NCI-H128 (cell line): ENCODE data around the gene LRTM2.

Experiments
- DNase-seq: peaks from one replicate; lab custom pipeline; 2025; ENCODE audit not compliant: unreplicated experiment; lab: John Stamatoyannopoulos, UW

Gene LRTM2

DNA sequence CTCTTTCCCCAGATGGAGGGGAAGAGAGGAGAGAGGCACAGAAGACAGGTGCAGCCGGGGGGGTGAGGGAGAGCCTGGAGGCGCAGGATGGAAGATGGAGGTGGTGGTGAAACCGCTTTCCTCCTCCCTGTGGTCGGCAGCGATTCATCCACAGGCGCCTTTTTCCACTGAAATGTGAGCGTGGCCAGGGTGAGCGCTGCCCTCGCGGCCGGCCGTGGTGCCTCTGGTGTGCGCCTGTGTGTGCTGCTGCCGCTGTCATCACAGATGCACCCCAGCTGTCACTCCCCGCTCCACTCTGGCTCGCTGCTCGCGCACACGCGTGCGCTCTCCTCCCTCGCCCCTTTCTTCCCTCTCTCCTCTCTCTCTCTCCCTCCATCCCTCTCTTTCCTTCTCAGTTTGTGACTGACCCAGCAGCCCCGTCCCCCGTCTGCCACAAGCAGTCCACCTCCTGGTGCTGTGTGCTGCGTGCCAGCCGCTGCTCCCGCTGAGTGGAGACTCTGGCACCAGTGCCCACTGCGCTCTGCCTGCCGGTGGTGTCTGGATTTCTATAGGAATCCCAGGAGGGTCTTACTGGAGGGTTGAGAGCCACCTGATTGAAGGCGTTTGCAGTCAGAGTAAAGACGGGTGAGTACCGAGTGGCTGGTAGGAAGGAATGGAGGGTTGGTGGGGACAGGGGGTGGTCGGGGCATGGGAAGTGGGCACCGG, at the start of gene LRTM2:
TSS of gene LRTM2 (plus strand) at position 375 of the 705 bp plus-strand sequence. CDS start 7,584 bp downstream, outside the sequence.
- no peak for DNase-seq

DNA sequence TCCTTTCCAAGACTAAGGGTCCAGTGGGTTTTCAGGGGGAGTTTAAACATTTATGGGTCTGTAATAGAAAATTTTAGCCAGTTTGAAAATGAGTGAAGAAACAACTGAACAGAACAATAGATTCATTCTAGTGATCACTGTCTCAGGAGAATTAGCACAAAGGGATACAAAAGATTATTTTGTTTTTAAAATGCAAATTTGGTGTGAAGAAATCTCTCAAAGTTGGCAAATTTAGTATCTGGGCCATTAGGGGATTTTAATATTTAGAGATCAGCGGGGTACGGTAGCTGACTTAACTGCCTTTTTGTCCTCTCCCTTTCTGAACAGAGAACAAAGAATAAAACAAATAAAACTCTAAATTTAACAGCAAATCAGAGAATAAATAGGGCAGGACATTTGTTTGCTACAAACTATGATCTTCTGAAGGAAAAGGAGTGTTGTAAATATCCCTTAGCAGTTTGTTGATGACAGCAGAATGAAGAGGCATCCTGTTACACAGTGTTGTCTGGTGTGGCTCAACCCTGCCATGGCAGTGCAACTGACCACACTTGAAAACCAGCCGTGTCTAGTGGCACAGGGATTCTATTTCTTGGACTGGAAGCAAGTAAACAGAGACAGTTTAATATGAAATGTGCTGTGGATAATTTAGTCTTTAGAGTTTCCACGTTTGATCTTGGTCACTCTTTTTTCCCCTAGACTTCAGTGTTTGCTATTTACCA, 46.3 kb upstream of the LRTM2 start:
- no peak for DNase-seq

DNA sequence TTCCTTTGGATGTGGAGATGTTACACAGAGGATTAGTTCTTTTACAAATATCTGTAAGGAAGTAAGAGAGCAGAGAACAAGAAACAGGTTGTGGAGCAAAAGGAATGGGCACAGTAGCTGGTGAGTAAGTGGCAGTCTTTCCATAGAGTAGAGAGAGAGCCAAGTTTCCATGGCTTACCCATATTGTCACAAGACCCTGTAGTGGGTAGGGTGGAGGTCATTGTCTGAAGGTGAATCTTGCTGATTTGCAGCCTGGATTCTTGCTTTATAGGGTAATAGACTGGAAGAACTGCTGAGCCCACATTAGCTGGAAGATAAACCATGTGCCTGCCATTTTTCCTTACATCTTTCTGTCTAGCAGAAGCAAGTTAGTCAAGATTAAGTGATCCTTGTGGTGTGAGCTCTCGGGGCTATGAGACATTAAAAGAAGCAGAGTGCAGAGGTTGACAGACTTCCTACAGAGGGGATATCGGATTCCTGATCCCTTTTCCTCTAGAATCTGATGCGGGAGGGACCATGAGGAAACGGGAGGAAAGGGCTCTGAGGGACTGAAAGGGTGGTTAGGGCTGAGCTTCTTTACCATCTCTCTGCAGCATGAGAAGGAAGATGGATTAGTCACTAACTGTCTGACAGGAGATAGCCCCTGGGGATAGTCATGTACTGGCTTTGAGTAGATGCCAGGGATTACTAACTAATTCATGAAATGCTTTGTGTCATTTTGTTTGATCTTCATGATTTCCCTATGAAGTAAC, 44.0 kb upstream of the LRTM2 start:
- no peak for DNase-seq

DNA sequence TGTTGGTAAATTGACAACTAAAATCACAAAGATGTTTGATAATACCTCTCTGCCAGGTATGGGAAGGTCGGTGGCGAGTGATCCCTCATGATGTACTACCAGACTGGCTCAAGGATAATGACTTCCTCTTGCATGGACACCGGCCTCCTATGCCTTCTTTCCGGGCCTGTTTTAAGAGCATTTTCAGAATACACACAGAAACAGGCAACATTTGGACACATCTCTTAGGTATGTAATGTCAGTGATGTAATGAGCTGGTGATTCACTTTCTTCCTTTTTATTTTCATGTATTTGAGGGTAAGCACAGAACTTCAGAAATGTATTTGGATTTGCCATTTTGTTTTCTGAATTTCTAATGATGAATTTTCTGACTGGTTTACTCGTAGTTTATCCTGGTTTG, 42.6 kb upstream of the LRTM2 start:
- DNase-seq = no peak

DNA sequence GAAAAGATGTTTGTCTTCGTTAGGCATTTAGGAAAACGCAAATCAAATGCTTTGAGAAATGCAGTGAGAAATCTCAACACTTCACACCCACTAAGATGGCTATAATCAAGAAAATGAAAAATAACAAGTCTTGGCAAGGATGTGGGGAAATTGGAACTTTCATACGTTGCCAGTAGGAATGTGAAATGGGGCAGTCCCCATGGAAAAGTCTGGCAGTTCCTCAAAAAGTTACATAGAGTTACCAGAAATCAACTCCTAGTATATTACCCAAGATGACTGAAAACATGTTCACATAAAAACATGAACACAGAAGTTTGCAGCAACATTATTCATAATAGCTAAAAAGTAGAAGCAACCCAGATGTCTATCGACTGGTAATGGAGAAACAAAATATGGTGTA, 41.5 kb upstream of the LRTM2 start:
- no peak for DNase-seq

DNA sequence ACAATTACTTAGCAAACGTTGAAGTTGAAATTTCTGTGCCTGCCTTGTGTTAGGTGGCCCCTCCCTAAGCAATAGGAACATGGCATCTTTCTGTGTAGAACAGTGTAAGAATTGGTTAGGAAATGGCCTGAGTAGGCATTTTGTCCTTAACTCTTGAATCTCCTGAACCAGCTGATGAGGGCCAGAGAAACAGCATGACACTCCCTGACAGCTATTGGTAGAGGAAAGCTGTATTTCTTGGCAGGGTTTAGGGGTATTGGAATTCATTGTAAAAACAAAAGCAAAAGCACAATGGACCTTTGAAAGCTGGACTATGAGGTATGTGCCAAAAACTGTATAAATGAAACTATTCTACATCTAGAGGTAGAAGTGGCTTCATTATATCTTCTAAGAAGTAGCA, 40.6 kb upstream of the LRTM2 start:
- DNase-seq = no peak

DNA sequence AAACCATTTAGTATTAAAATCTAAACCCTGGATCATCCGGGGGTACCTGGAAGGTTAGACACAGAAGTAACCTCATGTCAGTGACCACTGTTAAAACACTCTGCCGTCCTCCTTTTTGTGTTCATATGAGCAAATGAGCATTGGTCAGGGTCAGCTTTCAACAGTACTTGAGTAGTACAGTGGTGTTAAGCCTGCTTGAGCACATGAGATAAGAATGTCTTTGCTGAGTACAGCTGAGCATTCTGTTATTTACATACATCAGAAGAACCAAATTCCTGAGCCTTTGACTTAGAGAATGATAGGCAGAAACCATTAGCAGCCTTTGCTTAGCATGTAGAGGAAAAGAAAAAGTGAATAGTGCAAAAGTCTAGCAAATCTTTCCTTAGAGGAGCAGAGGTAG, 38.6 kb upstream of the LRTM2 start:
- DNase-seq = no peak

DNA sequence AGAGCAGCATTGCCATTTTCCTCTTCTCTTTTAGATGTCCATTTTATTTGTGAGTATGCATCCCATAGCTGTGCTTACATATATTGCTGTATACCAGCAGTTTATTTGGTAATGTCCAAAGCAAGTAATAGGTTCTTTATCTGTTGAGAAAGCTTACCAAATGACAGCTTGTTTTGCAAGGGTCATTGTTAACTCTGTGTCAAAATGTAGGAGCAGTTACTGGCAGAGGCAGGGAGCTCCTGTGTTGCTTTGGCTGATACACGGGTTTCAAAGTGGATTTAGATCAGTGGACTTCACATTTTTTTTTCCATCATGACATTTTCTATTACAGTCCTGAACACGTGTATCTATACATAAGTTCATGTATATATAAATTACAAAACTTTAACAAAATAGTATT, 38.1 kb upstream of the LRTM2 start:
- DNase-seq = no peak

DNA sequence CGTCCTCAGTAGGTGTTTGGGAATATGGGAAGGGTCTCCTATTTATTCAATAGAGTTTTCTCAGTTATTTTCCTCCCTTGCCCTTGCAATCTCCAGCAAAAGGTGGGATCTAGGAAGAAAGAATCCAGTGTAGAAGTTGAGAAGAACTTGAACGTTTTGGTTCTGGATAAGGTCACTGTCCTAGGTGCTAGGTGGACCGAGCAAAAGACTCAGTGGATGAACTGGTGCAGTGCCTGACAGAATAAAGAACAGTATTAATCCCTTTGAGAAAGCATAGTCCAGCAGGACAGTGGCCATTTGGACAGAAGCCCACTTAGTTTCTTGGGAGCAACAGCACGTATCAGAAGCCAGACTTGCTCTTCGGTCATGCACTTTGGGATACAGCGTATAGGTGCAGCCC, 32.7 kb upstream of the LRTM2 start:
- DNase-seq = no peak

DNA sequence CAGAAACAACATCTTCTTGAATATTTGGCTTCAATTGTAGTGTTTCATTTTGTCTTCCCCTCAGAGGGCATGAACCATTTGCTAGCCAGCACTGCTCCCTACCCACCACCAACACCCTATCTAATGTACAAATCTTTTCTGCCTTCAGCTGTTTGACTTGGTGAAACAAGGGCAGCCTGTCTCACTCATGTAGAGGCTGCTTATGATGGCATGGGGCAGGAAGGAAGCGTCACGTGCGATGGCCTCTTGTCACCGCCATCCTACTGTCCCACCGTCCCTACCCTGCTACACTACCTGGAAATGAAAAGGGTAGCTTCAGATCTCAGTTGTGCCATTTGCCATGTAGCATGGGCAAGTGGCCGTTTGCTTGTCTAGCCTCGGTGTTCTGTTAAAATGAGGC, 29.9 kb upstream of the LRTM2 start:
- DNase-seq = no peak

DNA sequence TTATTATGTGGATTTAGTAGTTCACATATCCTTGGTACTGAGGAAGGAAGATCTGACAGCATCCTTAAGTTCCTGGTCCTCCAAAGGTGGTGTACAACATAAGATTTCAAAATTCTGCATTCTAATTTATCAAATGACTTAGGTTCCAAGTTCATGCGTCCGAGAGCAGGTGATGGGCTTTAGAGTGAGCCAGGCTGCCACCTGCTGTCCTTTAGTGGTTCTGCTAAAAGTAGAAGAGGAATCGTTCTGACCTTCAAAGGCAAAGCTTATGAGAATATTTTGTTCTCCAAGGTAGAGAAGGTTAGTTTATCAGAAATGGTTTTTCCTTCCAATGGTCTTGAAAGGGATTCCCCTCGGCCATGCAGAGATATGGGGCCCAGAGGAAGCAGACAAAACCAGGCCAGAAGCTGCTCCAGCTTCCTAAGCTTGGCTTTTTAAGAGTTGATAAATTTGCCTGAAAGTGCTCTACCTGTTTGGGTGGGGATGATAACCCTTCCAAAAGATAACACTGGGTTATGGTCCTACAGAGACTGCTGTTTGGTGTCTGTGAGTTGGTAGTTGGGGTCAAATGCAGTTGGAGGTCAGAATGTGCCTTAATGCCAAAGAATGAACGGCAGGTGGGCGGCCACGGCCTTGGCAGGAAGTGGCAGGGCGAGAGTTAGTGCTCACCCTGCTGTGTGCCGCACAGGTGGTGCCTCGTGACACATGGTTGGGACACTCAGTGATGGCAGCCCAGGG, 29.1 kb upstream of the LRTM2 start:
- peak; percentile 40 for DNase-seq

DNA sequence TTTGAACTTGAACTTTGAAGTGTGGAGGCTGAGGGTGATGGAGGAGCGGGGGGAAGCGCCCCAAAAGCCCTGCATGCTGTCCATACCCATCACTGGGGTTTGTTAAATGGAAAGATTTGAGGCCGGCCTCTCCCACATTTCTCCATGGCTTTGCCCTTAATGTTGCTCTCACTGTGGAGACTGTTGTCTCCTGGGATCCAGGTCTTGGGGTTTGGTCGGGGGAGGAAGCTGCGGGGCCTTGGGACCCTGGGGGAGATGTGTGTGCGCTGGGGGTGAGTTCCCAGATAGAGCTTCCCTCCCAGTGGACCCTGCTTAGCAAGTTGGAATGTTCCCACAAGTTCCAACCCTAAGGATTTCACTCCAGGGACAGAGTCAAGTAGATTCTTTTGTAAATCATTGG, 28.0 kb upstream of the LRTM2 start:
- no peak for DNase-seq

DNA sequence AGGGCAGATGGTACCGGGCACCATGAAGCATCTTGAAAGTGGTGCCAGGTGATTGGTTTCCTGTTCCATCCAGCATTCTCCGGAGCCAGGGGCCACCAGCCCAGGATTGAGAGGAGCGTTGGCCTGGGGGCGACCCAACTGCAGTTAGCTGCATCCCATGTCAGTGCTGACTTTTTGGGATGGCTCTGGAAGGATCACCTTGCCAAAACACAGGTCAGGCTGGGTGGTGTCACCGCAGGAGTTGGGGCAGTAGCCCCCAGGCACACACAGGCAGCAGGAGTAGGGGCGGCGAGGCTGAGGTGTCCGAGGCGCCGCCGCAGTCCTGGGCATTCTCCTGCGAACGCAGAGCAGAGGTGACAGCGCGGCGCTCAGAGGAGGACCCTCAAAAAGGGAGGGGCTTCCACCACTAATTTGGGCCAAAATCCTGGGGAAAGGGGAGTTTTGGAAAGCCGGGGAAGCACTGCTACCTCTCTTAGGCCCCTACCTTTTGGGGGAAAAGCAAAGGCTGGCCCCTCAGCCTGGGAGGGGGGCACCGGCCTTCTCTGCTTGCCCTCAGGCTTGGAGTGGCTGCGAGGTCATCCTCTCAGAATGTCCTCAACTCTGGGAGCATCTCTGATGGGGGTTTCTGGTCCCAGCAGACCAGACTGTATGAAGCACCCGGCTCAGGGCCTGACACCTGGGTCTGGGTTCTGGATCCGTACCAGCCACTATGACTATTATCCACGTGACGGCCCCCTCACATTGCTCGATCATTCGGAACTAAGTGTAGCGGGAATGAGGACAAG, 26.7 kb upstream of the LRTM2 start:
- no peak for DNase-seq

DNA sequence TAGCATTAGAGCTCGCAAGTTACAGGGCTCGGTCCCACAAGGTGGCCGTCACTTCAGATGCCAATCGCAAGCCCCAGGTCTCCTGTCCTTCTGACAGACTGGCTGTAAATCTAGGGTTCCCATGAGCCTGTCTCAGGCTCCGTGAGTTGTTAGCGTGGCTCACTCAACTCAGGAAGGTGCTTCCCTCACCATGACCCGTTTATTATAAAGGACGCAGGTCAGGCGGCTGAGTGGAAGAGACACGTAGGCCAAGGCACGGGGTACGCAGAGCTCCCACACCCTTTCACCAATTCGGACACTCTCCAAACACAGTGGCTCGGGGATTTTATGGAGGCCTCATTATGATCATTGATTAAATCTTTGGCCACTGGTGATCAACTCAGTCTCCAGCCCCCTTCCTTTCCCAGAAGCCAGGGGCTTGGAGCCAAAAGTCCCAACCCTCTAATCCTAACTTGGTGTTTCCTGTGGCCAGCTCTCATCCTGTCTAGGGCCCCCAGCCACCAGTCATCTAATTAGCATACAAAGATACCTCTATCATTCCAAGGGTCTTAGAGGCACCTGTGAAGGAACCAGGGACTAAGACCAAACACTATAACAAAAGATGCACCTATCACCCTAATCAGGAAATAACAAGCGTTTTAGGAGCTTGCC, 25.8 kb upstream of the LRTM2 start:
- no peak for DNase-seq

DNA sequence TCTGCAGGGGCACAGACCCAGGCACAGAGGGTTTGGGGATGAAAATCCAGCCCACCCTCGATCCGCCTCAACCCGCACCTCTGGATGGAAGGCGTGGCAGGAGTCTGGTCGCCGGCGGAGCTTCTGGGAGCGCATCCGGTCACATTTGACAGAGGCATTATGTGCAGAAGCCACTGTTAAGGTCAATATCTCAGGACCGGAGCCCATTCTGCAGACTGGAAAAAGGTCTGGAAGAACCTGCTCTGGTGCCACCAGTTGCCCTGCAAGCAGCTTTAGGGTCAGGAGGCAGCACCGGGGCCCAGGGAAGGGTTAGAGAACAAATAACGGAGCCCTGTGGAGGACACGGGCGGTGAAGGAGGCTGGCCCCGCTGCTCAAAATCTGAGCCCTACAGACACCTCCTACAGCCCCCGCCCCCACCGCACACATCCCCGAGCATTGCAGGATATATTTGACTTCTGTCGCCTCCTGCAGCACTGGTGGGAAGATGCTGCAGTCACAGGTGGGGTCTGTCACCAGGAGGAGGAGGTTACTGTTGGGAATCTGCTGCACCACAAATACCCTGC, 25.1 kb upstream of the LRTM2 start:
- no peak for DNase-seq

DNA sequence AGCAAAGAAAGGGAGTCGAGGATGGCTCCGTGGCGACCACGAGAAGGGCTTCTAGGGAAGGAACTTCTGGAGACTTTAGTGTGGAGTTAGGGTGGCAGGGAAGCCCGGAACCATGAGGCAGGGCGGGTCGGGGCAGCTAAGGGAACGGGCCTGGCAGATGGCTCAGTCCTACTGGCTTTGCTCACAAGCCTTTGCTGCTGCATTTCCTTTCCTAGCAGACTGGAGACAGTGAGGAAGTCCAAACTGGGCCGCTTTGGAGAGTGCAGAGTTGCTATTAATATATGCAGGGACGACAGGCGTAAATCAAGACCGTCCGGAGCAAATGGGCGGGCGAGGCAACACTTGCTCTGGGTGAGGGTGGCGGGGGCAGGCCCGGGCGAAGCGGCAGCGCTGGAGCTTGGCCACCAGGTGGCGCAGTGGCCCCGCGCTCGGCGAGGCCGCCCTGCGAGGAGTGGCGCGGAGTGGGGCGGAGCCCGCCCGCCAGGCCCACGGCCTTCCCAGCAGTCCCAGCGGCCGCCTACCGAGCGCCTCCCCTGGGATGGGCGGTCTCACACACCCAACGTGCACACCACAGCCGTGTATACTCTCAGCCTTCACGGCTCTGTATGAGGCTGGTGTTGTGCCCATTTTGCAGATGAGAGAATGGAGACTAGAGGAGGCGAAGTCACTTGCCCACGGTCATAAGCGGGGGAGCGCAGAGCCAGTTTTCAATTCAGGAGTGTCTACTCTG, 24.4 kb upstream of the LRTM2 start:
- DNase-seq = peak; percentile 52

DNA sequence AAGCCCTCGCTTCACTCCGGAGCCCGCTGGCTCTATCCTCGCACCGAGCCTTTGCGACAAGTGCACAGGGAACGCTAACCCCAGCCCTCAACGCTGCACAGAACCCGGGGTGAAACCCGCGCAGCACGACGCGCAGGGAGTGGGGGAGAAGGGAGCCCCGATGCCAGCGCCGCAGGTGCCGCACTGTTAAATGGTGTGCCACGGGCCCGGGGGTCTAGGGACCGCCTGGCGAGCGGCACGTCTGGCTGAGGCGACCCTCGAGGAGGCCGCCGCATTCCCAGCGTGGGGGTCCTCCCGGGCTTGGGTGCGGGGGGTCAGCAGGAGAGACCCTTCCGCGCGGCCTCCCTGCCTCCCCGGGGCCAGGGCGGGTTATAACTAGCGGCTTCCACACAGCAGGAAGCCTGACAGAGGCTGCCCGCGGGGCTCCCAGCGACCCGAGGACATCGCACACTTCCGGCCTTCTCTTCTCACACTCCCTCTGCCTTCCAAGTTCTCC, 23.8 kb upstream of the LRTM2 start:
- no peak for DNase-seq

DNA sequence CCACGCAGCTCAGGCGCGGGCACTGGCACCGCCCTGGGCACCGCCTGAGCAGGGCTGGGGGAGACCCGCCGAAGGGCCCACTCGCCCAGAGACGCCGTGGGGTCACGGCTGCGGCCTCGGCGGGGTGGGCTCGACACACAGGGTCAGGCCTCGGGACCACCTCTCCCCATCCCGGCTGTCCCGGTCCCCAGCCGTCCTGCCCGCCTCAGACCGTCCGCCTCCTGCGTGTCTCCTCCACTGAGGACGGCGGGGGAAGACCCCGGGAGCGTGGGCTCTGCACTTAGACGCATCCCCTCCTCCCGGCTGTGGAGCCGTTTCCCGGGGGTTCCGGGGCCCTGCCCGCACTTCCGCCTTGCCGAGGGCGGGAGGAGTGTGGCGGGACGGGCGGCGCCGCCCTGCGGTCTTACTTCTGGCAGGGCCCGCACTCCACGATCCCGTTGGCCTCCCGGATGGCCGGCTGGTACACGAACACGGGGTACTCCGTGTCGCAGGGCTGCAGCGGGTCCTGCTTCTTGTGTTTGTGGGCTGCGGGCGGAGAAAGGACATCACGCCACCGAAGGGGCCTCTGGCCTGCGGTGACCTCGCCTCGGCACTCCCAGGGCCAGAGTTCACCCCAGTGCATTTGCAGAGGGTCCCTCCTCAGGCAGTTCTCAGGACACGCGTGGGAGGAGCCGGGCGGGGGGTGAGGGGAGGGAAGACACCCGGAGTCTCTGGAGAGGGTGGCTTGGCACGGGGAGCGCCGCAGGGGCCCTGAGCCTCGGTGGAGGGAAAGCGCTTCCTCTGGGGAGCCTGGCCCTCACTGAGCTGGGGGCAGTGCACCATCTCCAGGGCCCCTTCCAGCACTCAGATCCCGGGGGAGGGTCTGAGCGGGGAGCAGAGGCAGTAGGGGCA, 23.1 kb upstream of the LRTM2 start:
- DNase-seq = no peak
